Neural cell (in vitro differentiated cells): ENCODE data around the gene ZCCHC14. TPM values are rescaled to one million over a fixed set of nuclear protein-coding genes. Genes with fewer than 3 reads are reported as not detected.

ENCODE experiments used
- H2AFZ ChIP-seq: fragments of 200-600, 300-800 bp; sonication (generic), shearing (Covaris generic); 2 replicates; pipeline ENCODE4 v1.6.0; 2014; ENCODE audit warnings: low read depth, mild to moderate bottlenecking, antibody characterized with exemption, low read length, moderate library complexity
- H3F3A ChIP-seq: fragments of 200-600 bp; shearing (Covaris generic); 2 replicates; pipeline ENCODE4 v1.6.1; 2016; ENCODE audit warnings: mild to moderate bottlenecking, moderate library complexity, mixed read lengths, antibody characterized with exemption, low read length; ENCODE audit not compliant: insufficient read depth, poor library complexity, severe bottlenecking
- H3K27ac ChIP-seq: fragments of 200-600, 300-800 bp; sonication (generic), shearing (Covaris generic); 2 replicates; pipeline ENCODE4 v1.5.1; 2014; ENCODE audit warnings: mild to moderate bottlenecking, low read length, moderate library complexity
- H3K27me3 ChIP-seq: fragments of 300-800, 200-600 bp; sonication (generic), shearing (Covaris generic); 2 replicates; pipeline ENCODE4 v1.6.0; 2014; ENCODE audit warnings: mild to moderate bottlenecking, low read depth, low read length, moderate library complexity; ENCODE audit not compliant: insufficient read depth
- H3K36me3 ChIP-seq: fragments of 300-800, 200-600 bp; sonication (generic), shearing (Covaris generic); 2 replicates; pipeline ENCODE4 v1.5.1; 2014; ENCODE audit warnings: mild to moderate bottlenecking, antibody characterized with exemption, low read length, moderate library complexity; ENCODE audit not compliant: insufficient read depth
- H3K4me2 ChIP-seq: fragments of 300-800, 200-600 bp; sonication (generic), shearing (Covaris generic); 2 replicates; pipeline ENCODE4 v1.6.0; 2014; ENCODE audit warnings: mild to moderate bottlenecking, low read length
- H3K4me3 ChIP-seq: fragments of 300-800, 200-600 bp; sonication (generic), shearing (Covaris generic); 2 replicates; pipeline ENCODE4 v1.5.1; 2014; ENCODE audit warnings: mild to moderate bottlenecking, low read length, moderate library complexity
- H3K79me2 ChIP-seq: fragments of 200-600 bp; shearing (Covaris generic); replicated peaks from 2 replicates; pipeline ENCODE4 v1.6.0; 2014; ENCODE audit warnings: mild to moderate bottlenecking, low read length, moderate library complexity; ENCODE audit not compliant: insufficient read depth
- H3K9ac ChIP-seq: fragments of 300-800, 200-600 bp; sonication (generic), shearing (Covaris generic); 2 replicates; pipeline ENCODE4 v1.6.1; 2016; ENCODE audit warnings: mild to moderate bottlenecking, low read length, mixed read lengths
- H3K9me2 ChIP-seq: fragments of 200-600 bp; shearing (Covaris generic); 2 replicates; pipeline ENCODE4 v1.6.1; 2016; ENCODE audit warnings: mild to moderate bottlenecking, low read length, mixed read lengths; ENCODE audit not compliant: insufficient read depth
- H3K9me3 ChIP-seq: fragments of 200-600, 300-800 bp; sonication (generic), shearing (Covaris generic); 2 replicates; pipeline ENCODE4 v1.6.1; 2016; ENCODE audit warnings: mild to moderate bottlenecking, mixed run types, low read length, moderate library complexity, mixed read lengths
- H4K20me1 ChIP-seq: fragments of 200-600 bp; shearing (Covaris generic); 2 replicates; pipeline ENCODE4 v1.6.1; 2016; ENCODE audit warnings: mild to moderate bottlenecking, mixed run types; ENCODE audit not compliant: insufficient read depth
- CTCF ChIP-seq: fragments of 450-650 bp; IDR thresholded peaks from 2 replicates; pipeline ENCODE4 v1.5.1; 2014; ENCODE audit warnings: antibody characterized with exemption, mild to moderate bottlenecking, moderate library complexity; ENCODE audit not compliant: poor library complexity, severe bottlenecking
- EP300 ChIP-seq: fragments of 450-650 bp; conservative IDR thresholded peaks from 2 replicates; pipeline ENCODE4 v1.6.1; 2014; ENCODE audit warnings: antibody characterized with exemption, mild to moderate bottlenecking, moderate library complexity; ENCODE audit not compliant: poor library complexity, severe bottlenecking
- EZH2 ChIP-seq: fragments of 200-600, 300-800 bp; shearing (Covaris generic), sonication (generic); IDR thresholded peaks from 2 replicates; pipeline ENCODE4 v1.6.1; 2014; ENCODE audit warnings: antibody characterized with exemption, low read length, borderline replicate concordance, mild to moderate bottlenecking; ENCODE audit not compliant: insufficient read depth, poor library complexity, severe bottlenecking
- MXI1 ChIP-seq: fragments of 450-650 bp; conservative IDR thresholded peaks from 2 replicates; pipeline ENCODE4 v1.6.1; 2014; ENCODE audit warnings: antibody characterized with exemption, mild to moderate bottlenecking; ENCODE audit not compliant: poor library complexity, severe bottlenecking
- POLR2AphosphoS5 ChIP-seq: IDR thresholded peaks from 2 replicates; pipeline ENCODE4 v1.6.1; 2012
- RAD21 ChIP-seq: fragments of 450-650 bp; conservative IDR thresholded peaks from 2 replicates; pipeline ENCODE4 v1.6.1; 2014; ENCODE audit warnings: antibody characterized with exemption, mild to moderate bottlenecking, moderate library complexity
- REST ChIP-seq: IDR thresholded peaks from 2 replicates; pipeline ENCODE4 v1.6.1; 2012; ENCODE audit warnings: borderline replicate concordance
- SMC3 ChIP-seq: fragments of 450-650 bp; conservative IDR thresholded peaks from 2 replicates; pipeline ENCODE4 v1.6.1; 2014; ENCODE audit warnings: antibody characterized with exemption, mild to moderate bottlenecking, moderate library complexity; ENCODE audit not compliant: poor library complexity
- TAF1 ChIP-seq: IDR thresholded peaks from 2 replicates; pipeline ENCODE4 v1.6.1; 2012; ENCODE audit warnings: low read depth
- polyA plus RNA-seq: library from polyadenylated mRNA; depleted of rRNA; stranded (reverse); fragments of >200 nt; gene quantifications from 2 replicates; pipeline ENCODE4 v1.2.3, GENCODE V29; 2014

The ZCCHC14 gene
- polyA plus RNA-seq, 1 donor from 2014 or later = 22.1 TPM

GRCh38 chr16:87438611-87438985 is 54.2 kb downstream of the ZCCHC14 start:
- H3K4me3 ChIP-seq = no peak overlapping the region
- no peak overlapping the region for H3K27ac ChIP-seq
- no peak for TF ChIP-seq SMC3
- no peak for TF ChIP-seq EZH2
- no peak for TF ChIP-seq REST
- TF ChIP-seq POLR2AphosphoS5 = no peak
- TF ChIP-seq MXI1 = no peak
- no peak for TF ChIP-seq CTCF
- no peak for TF ChIP-seq TAF1
- TF ChIP-seq EP300 = no peak
- TF ChIP-seq RAD21 = no peak
- no peak overlapping the region for H3K4me2 ChIP-seq
- peaks cover 14% of the 10 kb centered on the region for H3K79me2 ChIP-seq
- no peaks in the 10 kb centered on the region for H3K27me3 ChIP-seq
- no peaks in the 10 kb centered on the region for H4K20me1 ChIP-seq
- H3K36me3 ChIP-seq = no peaks in the 10 kb centered on the region
- H3K9ac ChIP-seq = no peak overlapping the region
- H3K9me2 ChIP-seq = no peaks in the 10 kb centered on the region
- H2AFZ ChIP-seq = no peak overlapping the region
- no peaks in the 10 kb centered on the region for H3F3A ChIP-seq
- no peaks in the 10 kb centered on the region for H3K9me3 ChIP-seq

- H3F3A ChIP-seq = no peaks in the 10 kb centered on the region
- no peak overlapping the region for H3K4me3 ChIP-seq
- H2AFZ ChIP-seq = no peak overlapping the region
- peaks cover 14% of the 10 kb centered on the region for H3K79me2 ChIP-seq
- no peak overlapping the region for H3K9ac ChIP-seq
- H3K27me3 ChIP-seq = no peaks in the 10 kb centered on the region
- H3K27ac ChIP-seq = no peak overlapping the region
- no peaks in the 10 kb centered on the region for H3K36me3 ChIP-seq
- TF ChIP-seq CTCF (no peak), REST (no peak), RAD21 (no peak), EZH2 (no peak), SMC3 (no peak)
- H3K9me3 ChIP-seq = no peaks in the 10 kb centered on the region
- no peaks in the 10 kb centered on the region for H3K9me2 ChIP-seq
- no peak overlapping the region for H3K4me2 ChIP-seq
- no peaks in the 10 kb centered on the region for H4K20me1 ChIP-seq
Observed at GRCh38 chr16:87437911-87438610, 54.8 kb downstream of the ZCCHC14 start.
